Renal cortex interstitium (tissue), 11 donors: Measurements from ENCODE around the gene ANKRD30A. TPM values are rescaled to one million over a fixed set of nuclear protein-coding genes. Genes with fewer than 3 reads are reported as not detected.

Experiments used
- DNase-seq, 11 donors: peaks; one replicate each; pipeline ENCODE4 v3.0.0-alpha.2; 2013; ENCODE audit warnings: low read depth in 9 of 11, low spot score in 4 of 11; ENCODE audit errors: extremely low read depth in 1 of 11
- polyA plus RNA-seq, 3 donors: library from polyadenylated mRNA; unstranded; fragments of 120-200 nt; gene quantifications; one replicate each; pipeline ENCODE4 v1.2.1, GENCODE V29; 2013; ENCODE audit not compliant: insufficient read length in 3 of 3

The ANKRD30A gene
- polyA plus RNA-seq, 3 donors = not detected

- DNase-seq = no peak
Observed at GRCh38 chr10:37403776-37404175, 278.4 kb downstream of the ANKRD30A start.
